ENCODE results near the gene CLSTN2.

Gene CLSTN2

DNA sequence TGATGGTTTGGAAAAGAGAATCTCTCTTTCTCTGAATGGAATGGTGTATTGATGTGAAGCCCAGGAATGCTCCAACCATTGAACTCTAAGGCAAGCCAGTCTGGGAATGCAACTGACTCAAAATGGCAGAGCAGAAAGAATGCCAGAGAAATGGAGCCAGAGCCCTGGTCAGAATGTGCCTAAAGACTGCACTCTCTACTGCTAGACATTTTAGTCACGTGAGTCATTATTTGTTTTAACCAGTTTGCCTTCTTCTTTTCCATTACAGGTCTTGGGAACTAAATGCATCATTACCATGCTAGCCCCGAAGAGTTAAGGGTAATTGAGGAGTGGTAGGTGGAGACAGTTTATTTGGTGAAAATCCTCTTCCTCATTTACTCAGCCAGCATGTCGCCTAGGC lies 675.6 kb downstream of the CLSTN2 start:
- DNase-seq (ENCODE audit: low read depth): no peak
- TF ChIP-seq, protein P1, sequence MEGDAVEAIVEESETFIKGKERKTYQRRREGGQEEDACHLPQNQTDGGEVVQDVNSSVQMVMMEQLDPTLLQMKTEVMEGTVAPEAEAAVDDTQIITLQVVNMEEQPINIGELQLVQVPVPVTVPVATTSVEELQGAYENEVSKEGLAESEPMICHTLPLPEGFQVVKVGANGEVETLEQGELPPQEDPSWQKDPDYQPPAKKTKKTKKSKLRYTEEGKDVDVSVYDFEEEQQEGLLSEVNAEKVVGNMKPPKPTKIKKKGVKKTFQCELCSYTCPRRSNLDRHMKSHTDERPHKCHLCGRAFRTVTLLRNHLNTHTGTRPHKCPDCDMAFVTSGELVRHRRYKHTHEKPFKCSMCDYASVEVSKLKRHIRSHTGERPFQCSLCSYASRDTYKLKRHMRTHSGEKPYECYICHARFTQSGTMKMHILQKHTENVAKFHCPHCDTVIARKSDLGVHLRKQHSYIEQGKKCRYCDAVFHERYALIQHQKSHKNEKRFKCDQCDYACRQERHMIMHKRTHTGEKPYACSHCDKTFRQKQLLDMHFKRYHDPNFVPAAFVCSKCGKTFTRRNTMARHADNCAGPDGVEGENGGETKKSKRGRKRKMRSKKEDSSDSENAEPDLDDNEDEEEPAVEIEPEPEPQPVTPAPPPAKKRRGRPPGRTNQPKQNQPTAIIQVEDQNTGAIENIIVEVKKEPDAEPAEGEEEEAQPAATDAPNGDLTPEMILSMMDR (IDR thresholded peaks at IDR 0.05; ENCODE audit: insufficient read depth, low read depth, low read length, missing control alignments): no peak
- H3K4me3 ChIP-seq (ENCODE audit: low read depth, low read length): no peak overlapping the region

DNA sequence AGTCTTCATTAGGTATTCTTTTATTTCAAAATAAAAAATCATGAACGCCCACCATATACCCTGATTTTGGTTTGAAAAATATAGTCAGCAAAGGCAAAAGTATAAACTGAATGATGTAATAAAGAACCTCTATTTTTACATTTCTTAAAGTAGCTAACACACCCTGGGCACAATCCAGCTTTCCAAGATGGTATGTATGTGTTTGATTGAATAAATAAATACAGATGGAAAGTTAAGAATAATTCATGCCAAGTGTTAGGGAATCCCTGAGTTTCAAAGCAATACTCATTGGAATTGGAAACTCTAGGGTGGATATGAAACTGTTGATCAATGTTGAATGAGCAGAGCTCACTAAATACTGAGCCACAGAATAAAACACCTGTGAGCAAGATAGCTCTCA lies 679.0 kb downstream of the CLSTN2 start:
- TF ChIP-seq, protein P1 (IDR thresholded peaks at IDR 0.05; ENCODE audit: insufficient read depth, low read depth, low read length, missing control alignments): no peak
- no peak for DNase-seq (ENCODE audit: low read depth)
- H3K4me3 ChIP-seq (ENCODE audit: low read depth, low read length): no peak overlapping the region

DNA sequence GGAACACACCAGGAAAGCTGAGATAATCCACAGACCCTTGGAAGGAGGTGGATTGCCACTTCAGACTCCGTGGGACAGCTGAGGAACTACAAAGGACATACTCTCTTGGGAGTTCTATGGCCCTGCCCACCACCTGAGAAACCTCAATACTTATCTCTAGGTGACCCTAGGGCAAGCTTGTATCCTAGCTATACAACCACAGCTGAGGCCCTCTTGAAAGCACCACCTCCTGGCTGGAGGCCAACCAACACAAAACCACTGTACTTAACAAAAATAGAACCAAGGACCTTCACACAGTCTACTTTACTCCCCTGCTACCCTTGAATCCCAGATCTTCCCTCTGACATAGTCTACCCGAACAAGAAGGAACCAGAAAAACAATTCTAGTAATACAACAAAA lies 682.1 kb downstream of the CLSTN2 start:
- H3K4me3 ChIP-seq (ENCODE audit: low read depth, low read length): no peak overlapping the region
- DNase-seq (ENCODE audit: low read depth): no peak
- TF ChIP-seq, protein P1 (IDR thresholded peaks at IDR 0.05; ENCODE audit: insufficient read depth, low read depth, low read length, missing control alignments): no peak

DNA sequence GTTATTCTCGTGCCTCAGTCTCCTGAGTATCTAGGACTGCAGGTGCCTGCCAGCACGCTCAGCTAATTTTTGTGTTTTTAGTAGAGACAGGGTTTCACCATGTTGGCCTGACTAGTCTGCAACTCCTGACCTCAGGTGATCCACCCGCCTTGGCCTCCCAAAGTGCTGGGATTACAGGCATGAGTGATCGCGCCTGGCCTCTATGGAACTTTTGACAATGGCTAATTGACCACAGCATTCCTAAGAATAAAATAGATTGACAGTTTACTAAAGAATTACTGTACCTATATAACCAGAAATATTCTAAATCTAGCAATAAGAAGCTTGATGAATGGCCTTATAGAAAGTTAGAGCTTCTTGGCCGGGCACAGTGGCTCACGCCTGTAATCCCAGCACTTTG lies 691.9 kb downstream of the CLSTN2 start:
- no peak overlapping the region for H3K4me3 ChIP-seq (ENCODE audit: low read depth, low read length)
- TF ChIP-seq, protein P1 (IDR thresholded peaks at IDR 0.05; ENCODE audit: insufficient read depth, low read depth, low read length, missing control alignments): no peak
- DNase-seq (ENCODE audit: low read depth): no peak
